HG02571 (cell line): ENCODE measurements around the gene TRIM28.
A peak's percentile ranks its signal among the peaks of the same experiment; 100 is the strongest.

Source experiments
- ATAC-seq: cut with Tn5 transposase; IDR thresholded peaks from one replicate; pipeline ENCODE4 v1.9.1; 2021; ENCODE audit warnings: mild to moderate bottlenecking, moderate library complexity; ENCODE audit not compliant: unreplicated experiment

The TRIM28 gene

DNA sequence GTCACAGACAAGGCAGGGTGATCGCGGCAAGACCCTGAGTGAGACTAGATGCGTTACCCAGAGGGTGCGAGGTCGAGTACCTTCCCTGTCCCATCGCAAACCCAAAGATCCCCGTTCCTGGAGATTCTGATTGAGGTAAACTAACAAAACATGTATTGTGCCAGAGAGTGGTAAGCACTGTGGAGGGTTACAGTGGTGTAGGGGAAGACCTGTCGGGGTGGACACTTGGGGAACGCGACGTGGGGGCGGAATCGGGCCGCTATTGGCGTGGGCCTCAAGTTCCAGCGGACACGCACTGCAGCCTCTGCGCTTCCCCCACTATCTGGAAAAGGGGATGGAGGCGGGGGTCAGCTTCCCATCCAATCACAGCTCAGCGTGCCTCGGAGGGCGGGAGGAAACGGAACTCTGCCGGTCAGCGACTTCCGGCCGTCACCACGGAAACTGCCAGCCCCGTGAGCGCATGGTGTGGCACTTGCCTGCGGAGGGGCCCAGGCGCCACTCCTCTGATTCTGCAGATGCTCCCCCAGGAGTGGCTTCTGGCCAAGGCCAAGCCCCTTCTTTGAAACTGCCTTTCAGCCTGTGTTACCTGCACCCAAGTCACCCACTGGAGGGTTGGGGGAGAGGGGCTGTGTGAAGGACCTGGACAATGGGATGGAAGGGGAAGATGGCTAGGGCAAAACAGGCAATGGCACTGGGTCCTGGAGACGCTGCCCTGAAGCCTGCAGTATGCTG, 15.6 kb downstream of the TRIM28 start:
- ATAC-seq, result peak; percentile 29

DNA sequence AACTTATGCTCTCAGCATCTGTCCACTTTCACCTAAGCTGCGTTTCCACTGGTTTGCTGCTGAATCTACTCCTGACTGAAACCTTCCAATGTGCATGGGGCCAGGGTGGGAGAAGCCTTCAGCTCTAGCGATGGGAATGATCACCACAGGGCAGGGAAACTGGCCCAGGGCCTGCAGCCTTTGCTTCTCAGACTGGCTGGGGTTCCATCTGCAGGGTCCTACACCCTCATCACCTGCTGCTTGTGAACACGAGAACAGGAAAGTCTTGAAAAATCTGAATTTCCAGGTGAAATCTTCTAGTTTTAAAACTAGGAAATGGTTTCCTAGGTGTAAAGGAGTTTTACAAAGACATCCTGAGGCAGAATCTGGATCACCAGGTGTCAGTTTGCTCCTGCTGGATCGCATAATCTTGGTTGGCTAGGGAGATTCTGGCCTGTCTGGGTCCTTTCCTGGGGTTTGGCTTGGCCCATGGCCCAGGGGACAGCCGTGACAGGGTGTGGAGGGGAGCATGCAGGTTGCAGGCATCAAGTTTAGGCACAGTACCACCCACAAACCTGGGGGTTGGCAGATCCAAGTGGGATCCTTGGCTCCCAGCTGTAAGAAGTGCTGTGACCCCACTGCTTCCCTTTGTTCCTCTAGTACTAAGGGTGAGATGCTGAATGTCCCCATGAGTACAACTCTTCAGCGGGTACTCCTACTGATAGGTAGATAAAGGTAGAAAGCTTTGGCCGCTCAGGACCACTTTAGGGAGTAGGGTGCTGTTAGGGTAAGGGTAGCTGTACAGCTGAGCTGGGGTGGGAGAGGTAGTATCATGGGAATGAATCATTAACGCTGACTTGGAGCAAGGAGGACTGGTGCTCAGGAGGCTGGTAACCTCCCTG, 16.4 kb downstream of the TRIM28 start:
- ATAC-seq, result no peak

DNA sequence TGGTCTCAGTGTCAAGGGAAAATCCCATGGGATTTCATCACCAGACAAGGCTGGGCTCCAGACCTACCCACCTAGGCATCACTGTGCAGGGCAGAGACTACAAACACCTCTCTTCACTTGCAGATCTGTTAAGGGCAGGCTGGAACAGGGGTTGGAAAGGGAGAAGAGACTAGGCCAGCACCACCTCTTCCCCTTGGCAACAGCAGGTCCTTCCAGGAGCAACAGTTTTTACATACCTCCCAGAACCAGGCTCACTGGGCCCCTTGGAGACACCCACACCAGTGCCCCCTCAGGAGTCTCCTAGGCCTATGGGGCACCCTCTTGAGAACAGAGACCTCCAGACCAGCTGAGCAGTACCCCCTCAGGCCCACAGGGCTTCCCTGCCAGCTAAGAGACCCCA, 17.1 kb downstream of the TRIM28 start:
- no peak for ATAC-seq

DNA sequence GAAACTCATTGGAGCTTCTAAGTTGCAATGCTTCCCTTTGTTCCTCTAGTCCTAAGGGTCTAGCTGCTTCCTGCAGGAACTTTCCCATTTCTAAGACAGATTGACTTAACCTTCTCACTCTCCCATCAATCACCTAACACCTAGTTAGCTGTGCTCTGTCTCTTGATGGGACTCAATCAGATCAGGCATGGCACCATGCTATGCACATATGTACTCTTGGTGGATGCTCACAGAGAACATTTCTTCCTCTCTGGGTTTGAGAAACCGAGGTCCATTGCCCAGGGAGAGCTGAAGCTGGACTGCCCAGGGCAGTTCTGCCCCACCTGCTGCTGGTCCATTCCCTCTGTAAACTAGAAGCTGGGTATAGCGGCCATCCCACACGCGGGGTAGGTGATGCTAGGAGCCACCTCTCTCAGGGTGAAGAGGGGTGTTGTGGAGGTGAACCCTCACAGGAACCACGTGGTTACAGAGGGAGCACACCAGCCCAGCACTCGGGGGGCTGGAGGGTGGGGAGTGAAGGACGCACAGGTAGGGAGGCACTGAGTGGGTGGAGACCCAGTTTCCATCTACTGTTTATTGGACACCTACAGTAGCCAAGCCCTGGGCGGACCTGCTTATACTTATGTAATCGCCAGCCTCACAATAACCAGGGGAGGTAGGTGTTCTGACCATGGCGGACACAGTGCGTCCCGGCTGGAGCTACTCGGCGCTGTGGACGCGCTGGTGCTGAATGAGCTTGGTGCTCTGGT, 17.7 kb downstream of the TRIM28 start:
- ATAC-seq, result no peak

DNA sequence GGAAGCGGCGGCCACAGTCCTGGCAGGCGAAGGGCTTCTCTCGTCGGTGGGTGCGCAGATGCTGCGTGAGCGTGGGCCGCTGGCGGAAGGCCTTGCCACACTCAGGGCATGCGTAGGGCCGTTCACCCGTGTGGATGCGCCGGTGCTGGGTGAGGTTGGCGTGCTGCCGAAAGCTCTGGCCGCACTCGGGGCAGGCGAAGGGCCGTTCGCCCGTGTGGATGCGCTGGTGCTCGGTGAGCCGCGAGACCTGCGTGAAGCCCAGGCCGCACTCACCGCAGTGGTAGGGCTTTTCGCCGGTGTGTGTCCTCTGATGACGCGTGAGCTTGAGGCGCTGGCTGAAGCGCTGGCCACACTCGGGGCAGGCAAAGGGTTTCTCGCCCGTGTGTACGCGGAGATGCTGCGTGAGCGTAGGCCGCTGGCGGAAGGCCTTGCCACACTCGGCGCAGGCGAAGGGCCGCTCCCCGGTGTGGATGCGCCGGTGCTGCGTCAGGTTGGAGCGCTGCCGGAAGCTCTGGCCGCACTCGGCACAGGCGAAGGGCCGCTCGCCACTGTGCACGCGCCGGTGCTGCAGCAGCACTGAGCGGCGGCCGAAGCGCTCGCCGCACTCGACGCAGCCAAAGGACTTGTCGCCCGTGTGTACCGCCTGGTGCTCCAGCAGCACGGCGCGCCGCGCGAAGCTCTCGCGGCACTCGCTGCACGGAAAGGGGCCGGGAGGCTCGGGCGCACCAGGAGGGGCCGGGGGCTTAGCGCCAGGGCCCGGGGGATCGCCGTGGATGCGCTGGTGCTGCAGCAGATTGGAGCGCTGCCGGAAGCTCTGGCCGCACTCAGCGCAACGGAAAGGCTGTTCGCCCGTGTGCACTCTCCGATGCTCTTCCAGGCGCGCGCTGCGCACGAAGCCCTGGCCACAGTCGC, 18.5 kb downstream of the TRIM28 start:
- no peak for ATAC-seq

DNA sequence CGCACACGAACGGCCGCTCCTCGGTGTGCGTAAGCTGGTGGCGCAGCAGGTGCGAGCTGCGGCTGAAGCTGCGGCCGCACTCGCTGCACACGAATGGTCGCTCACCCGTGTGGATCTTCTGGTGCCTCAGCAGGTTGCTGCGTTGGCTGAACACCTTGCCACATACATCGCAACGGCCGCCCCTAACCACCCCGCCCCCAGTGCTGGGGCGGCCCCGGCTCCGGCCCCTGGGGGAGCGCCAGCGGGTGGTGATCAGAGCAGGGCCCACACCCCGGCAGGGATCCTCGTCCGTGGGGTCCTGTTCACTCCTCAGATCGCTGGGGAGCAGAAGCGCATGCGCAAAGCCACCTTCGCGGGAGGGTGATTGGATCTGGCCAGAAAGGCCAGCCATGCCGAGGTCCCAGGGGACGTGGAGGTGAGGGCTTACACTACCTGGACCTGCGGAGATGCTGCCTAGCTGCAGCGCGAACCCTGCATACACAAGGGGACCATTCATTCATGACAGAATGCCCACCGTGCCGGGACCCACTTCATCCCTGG, 19.2 kb downstream of the TRIM28 start:
- no peak for ATAC-seq

DNA sequence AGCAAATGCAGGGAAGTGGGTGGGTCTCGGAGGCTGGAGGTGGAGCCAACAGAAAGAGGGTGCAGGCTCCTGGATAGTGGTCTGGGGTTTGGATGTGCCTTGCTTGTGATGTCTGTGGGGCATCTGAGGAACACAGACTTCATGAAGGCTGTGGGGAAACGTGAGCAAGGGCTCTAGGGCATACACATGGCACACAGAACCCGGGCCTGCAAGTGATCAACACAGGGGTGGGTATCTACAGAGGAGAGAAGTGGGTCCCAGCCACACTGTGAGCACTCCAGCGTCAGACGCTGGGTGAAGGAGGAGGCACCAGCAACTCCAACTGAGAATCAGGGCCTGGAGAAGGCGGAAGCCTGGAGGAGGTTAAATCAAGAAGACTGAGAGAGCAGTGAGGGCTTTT, 20.0 kb downstream of the TRIM28 start:
- ATAC-seq, result no peak

DNA sequence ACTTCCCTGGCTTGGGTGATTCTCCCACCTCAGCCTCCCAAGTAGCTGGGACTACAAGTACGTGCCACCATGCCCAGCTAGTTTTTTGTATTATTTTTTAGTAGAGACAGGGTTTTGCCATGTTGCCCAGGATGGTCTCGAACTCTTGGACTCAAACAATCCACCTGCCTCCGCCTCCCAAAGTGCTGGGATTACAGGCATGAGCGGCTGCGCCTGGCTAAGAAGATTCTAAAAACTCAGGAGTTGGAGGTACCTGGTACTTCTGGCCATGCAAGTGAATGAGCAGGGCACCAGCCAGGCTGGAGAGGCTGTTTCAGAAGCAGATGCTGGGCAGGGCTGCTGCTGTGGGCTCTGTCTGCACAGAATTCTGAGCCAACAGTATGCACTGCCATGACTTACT, 23.1 kb downstream of the TRIM28 start:
- ATAC-seq, result no peak

DNA sequence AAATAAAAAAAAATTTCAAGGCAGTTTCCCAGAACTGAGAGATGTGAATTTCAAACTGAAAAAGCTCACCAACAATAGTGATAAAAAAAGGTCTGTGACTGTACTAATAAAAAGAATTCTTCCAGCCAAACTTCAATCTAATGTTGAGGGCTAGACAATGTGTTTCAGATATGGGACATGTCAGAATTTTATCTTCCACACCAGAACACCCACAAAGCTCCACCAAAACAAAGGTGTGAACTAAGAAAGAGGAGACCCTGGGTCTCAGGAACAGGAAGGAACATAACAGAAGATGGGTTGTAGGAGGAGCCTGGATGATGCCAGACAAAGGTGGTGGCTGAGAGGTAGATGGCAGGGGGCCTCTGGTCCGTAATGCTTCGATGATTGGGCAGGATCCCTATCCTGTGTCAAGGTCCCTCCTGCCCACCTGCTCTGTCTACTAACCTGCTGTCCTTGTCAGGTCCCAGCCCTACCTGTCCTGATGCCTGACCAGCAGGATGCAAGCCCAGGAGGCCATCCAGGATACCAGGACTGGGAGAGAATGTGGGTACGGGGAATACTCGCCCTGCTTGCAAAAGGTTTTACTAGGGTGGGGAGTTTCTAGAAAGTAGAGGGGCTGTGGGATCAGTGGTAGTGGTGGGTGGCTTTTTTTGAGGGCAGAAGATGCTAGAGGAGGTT, 24.7 kb downstream of the TRIM28 start:
- no peak for ATAC-seq

DNA sequence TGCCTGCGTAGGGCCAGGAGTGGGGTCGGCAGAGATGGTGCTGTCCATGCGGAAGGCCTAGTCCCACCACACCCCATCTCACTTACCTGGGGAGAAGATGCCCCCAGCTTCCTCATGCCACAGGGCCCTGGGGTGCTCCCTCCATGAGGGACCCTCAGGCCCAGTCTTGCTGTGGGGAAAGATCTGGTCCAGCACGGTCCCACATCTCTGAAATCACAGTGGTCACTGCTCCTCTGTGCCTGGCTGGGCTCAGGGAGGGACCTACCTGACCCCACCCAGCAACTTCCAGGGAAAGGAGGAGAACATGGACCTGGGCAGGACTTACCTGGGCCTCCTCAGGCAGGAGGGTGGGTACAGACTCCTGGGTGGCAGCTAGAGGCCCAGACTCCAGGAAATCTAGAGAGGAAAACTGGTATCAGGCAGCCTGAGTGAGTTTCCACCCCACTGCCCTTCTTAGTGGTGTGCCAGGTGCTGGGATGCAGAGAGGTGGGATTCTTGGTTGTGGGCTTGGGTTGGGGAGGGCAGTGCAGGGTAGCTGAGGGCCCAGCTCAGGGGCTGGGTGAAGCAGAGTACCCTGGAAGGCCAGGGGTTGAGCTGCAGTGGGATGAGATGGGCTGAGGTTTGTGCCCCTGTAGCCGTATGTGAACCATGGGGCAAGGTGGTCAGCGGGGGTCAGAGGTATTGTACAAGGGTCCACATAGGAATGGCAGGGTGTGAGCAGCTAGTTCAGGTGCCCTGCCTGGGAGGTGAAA, 25.5 kb downstream of the TRIM28 start:
- ATAC-seq, result no peak

DNA sequence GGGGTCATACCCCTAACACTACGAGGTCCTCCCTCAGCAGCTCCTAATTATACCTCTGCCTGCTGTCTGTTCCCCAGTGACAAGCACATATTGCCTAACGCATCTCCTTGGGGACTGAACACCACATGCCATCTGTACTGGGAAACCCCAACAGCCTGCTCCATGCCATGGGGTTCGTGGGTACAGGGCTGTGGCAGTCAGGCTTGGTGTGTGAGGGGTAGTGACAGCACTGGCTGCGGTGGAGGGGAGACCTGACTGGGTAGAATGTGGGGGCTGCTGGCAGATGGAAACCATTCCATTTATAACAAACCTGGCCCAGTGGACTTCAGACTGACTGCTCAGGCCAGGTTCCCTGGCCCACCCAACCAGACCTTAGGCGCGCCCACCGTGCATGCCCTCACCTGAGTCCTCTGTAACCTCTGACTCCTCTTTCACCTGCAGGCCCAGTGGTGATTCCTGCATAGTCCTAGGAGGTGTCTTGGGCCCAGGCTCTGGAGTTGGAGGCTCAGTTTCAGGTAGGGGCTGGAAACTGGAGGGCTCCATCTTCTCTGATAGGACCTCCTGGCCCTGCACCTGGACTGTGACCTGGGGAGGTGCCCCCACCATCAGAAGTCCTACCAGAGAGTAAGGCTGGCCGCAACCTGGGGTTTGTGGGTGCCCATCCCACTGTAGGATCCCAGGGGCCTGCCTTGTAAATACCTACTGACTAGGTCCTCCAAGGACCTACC, 26.2 kb downstream of the TRIM28 start:
- ATAC-seq, result no peak

DNA sequence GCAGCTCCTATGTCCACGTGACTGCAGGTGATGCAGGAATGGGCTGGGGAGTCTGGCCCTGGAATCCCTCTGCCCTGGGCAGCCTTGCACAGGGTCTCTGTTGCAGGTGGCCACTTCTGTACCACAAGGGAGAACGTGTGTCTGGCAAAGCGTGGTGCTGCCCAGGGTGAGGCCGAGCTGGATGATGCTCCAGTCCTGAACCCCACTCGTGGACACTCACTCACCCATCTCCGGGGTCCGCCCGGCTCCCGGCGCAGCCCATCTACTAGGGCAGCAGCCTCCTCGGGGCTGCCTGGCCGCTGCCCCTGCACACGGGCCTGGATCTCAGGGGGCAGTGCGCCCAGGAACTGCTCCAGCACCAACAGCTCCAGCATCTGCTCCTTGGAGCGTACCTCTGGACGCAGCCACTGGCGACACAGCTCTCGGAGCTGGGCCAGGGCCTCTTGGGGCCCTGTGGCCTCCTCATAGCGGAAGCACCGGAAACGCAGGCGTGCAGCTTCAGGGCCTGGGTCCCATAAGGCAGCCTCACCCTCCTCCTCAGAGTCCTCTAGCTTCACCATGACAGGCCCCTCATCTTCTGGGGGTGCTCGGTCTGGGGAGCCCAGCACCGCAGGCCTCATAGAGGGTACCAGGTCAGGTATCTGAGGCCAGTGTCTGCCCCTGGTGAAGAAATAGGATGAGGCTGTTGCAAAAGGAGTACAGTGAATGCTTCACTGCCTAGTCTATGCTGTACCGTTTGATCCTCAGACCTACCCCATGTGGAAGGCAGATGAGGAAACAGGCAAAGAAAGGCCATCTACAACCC, 27.1 kb downstream of the TRIM28 start:
- ATAC-seq, result no peak

DNA sequence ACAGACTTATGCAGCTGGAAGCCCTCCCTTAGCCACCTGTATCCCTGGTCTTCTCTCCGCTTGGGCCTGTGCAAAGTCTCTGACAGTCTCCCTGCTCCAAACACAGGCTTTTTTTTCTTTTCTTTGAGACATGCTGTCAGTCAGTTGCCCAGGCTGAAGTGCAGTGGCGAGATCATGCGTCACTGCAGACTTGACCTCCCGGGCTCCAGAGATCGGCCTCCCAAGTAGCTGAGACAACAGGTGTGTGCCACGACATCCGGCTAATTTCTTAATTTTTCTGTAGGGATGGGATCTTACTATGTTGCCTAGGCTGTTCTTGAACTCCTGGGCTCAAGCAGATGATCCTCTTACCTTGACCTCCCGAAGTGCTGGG, 27.7 kb downstream of the TRIM28 start:
- ATAC-seq, result no peak

DNA sequence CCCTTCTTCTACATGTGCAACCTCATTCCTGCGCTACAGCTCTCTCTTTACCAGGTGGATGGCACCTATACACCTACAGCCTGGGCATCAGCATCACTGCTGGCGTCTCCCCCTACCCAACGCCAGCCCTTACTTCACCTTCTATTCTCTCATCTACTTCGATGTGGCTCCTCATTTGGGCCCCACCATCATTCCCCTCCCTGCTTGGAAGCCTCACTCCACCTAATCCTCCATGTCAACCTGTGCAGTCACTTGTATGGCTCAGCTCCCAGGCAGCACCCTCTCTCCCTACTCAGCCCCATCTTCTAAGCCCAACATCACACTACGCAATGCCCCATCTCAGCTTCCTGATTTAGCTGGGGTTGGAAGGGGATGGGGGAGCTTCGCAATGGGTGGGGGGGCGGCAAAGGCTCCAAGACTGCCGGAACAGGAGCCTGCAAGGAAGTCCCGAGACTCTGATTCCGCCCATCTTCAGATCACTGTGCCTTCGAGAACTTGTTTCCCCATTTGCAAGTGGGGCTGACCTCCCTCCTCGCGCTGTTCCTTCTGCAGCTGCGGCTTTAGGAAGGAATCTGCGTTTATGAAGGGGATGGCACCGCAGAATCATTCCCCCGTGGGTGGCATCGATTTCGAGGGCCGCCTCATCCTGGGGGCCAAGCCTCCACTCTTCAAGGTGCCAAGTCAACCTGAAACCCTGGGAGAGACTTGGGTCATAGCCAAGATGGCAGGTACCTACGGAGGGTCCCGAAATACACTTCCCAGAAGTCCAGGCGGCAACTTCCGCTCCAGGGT, 28.4 kb downstream of the TRIM28 start:
- ATAC-seq, result no peak

DNA sequence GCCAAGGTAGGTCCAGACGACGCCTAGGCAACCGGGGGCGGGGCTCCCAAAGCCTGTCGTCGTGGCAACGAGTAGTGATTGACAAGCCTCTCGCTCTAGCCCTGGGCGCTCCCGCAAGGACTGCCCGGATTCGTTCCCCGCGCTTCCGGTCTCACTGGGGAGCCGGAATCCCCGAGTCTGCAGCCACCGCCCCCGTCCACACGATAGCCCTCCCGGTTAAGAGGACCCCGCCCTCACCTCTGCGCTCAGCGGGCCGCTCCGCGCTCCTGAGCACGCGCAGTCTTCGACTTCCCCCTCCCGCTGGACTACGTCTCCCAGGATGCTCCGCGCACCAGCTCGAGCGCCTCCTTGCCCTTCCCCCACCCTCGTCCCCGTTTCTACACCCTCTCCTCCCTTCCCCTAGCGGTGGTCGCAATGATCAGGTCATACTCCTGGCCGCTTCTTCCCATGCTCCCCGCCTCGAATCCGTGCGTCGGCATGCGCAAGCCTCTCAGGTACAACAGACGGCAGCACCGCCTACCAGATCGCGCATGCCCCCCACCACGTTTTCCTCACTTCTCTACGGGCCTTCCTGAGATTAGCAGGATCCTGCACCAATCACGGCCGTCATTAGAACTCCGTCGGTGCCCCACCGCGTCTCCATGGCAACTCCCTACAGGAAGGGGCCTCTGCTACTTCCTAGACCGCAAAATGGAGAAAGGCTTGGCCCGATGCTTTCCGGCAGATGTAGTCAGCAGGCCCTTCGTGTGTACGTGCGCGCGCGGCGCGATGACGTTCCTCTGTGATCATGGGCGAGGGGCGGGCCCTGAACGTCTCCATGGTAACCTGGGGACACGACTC, 29.2 kb downstream of the TRIM28 start, which contains the start of gene MZF1:
Gene MZF1 (minus strand): TSS at position 518 of the 840 bp plus-strand sequence. CDS start 1,946 bp downstream, outside the sequence.
- ATAC-seq, result peak; percentile 48
